Activated naive CD4-positive, alpha-beta T cell treated with anti-CD3 and anti-CD28 coated beads, Interleukin-2, amount 50 U/mL, for 72 hours (primary cell): ENCODE results near the gene STMN1. TPM values are rescaled to one million over a fixed set of nuclear protein-coding genes. Genes with fewer than 3 reads are reported as not detected.

Source experiments
- ATAC-seq, 2 donors: fragments of 150-1000 bp; cut with Tn5 transposase; 2 replicates each; pipeline ENCODE4 v1.10.0; 2021; ENCODE audit warnings: mild to moderate bottlenecking in 2 of 2, moderate library complexity in 2 of 2
- DNase-seq, 2 donors: peaks; one replicate each; pipeline ENCODE4 v3.0.0; 2021 to 2022; ENCODE audit warnings: low spot score in 2 of 2
- H3K27ac Mint-ChIP-seq, 2 donors: one replicate each; pipeline ENCODE4 v1.8.0; 2022; ENCODE audit warnings: mild to moderate bottlenecking in 2 of 2, mixed read lengths in 2 of 2
- H3K36me3 Mint-ChIP-seq, 2 donors: one replicate each; pipeline ENCODE4 v1.8.0; 2022; ENCODE audit warnings: mixed read lengths in 2 of 2
- H3K9me3 Mint-ChIP-seq, 2 donors: one replicate each; pipeline ENCODE4 v1.8.0; 2022; ENCODE audit warnings: mixed read lengths in 2 of 2
- total RNA-seq, 2 donors: library from RNA; stranded (reverse); gene quantifications; one replicate each; pipeline ENCODE4 v1.2.3, GENCODE V29; 2022

Gene STMN1
- total RNA-seq, 2 donors from 2014 or later: 495 to 786 TPM

- no peaks in the 10 kb centered on the region for H3K9me3 Mint-ChIP-seq
- DNase-seq (no peak), ATAC-seq (no peak)
- H3K36me3 Mint-ChIP-seq: no peaks in the 10 kb centered on the region
- no peak overlapping the region for H3K27ac Mint-ChIP-seq
These were observed 25.7 kb downstream of the STMN1 start for GRCh38 chr1:25880518-25880917.

- peak overlapping the region in 1 of 2 donors; percentile 52 for H3K27ac Mint-ChIP-seq
- H3K9me3 Mint-ChIP-seq: no peaks in the 10 kb centered on the region
- ATAC-seq: no peak
- H3K36me3 Mint-ChIP-seq: no peaks in the 10 kb centered on the region
- DNase-seq: no peak
These were observed 26.5 kb downstream of the STMN1 start for GRCh38 chr1:25879675-25880074.

- DNase-seq (no peak), ATAC-seq (no peak)
- Mint-ChIP-seq H3K36me3 (no peaks in the 10 kb centered on the region), H3K9me3 (no peaks in the 10 kb centered on the region), H3K27ac (no peak overlapping the region)
These were observed 27.5 kb downstream of the STMN1 start for GRCh38 chr1:25878690-25879089.

- H3K9me3 Mint-ChIP-seq: no peaks in the 10 kb centered on the region
- DNase-seq (no peak), ATAC-seq (no peak)
- H3K27ac Mint-ChIP-seq: no peak overlapping the region
- H3K36me3 Mint-ChIP-seq: no peaks in the 10 kb centered on the region
These were observed 29.1 kb downstream of the STMN1 start for GRCh38 chr1:25877155-25877554.

- H3K9me3 Mint-ChIP-seq: no peaks in the 10 kb centered on the region
These were observed 29.5 kb downstream of the STMN1 start for GRCh38 chr1:25876693-25877077.

GRCh38 chr1:25875856-25876692, 30.1 kb downstream of the STMN1 start:
- Mint-ChIP-seq H3K9me3 (no peaks in the 10 kb centered on the region), H3K36me3 (no peaks in the 10 kb centered on the region), H3K27ac (peak overlapping the region in 1 of 2 donors; percentile 68)
- peak in 1 of 2 donors; percentile 34 for ATAC-seq
- no peak for DNase-seq

More at GRCh38 chr1:25876693-25877077, 29.5 kb downstream of the STMN1 start:
- Mint-ChIP-seq H3K27ac (no peak overlapping the region), H3K36me3 (no peaks in the 10 kb centered on the region)
- DNase-seq (no peak), ATAC-seq (no peak)

- peak; percentile 73 to 77 for DNase-seq
- Mint-ChIP-seq H3K9me3 (no peaks in the 10 kb centered on the region), H3K27ac (peak within 1 kb of the TSS; percentile 83 to 88), H3K36me3 (no peaks in the 10 kb centered on the region)
- ATAC-seq: peak; percentile 87 to 90
These were observed 30.9 kb downstream of the STMN1 start, which contains the start of gene PAQR7 for GRCh38 chr1:25875154-25875855. TSS of gene PAQR7 (minus strand) at chr1:25875708. CDS start at chr1:25863839, 11,869 bp downstream.

GRCh38 chr1:25874635-25875153, 31.5 kb downstream of the STMN1 start:
- DNase-seq (no peak), ATAC-seq (peak; percentile 2 to 9)
- Mint-ChIP-seq H3K9me3 (no peaks in the 10 kb centered on the region), H3K36me3 (no peaks in the 10 kb centered on the region), H3K27ac (peak overlapping the region; percentile 83 to 88)

GRCh38 chr1:25874209-25874608, 32.0 kb downstream of the STMN1 start:
- Mint-ChIP-seq H3K36me3 (no peaks in the 10 kb centered on the region), H3K9me3 (no peaks in the 10 kb centered on the region), H3K27ac (no peak overlapping the region)
- no peak for ATAC-seq
- no peak for DNase-seq

- no peak for ATAC-seq
- H3K27ac Mint-ChIP-seq: no peak overlapping the region
These were observed 33.1 kb downstream of the STMN1 start for GRCh38 chr1:25873120-25873519.

GRCh38 chr1:25872713-25873112, 33.5 kb downstream of the STMN1 start:
- Mint-ChIP-seq H3K9me3 (no peaks in the 10 kb centered on the region), H3K36me3 (no peaks in the 10 kb centered on the region), H3K27ac (no peak overlapping the region)
- ATAC-seq (no peak), DNase-seq (no peak)

More at GRCh38 chr1:25873120-25873519, 33.1 kb downstream of the STMN1 start:
- no peaks in the 10 kb centered on the region for H3K36me3 Mint-ChIP-seq
- DNase-seq: no peak
- no peaks in the 10 kb centered on the region for H3K9me3 Mint-ChIP-seq

- DNase-seq (peak in 1 of 2 donors; percentile 33), ATAC-seq (no peak)
- Mint-ChIP-seq H3K36me3 (no peaks in the 10 kb centered on the region), H3K9me3 (no peaks in the 10 kb centered on the region), H3K27ac (no peak overlapping the region)
These were observed 34.3 kb downstream of the STMN1 start for GRCh38 chr1:25871704-25872494.

- DNase-seq: peak in 1 of 2 donors; percentile 20
- no peak for ATAC-seq
- Mint-ChIP-seq H3K36me3 (no peaks in the 10 kb centered on the region), H3K27ac (no peak overlapping the region), H3K9me3 (no peaks in the 10 kb centered on the region)
These were observed 35.0 kb downstream of the STMN1 start for GRCh38 chr1:25871086-25871703.

- Mint-ChIP-seq H3K9me3 (no peaks in the 10 kb centered on the region), H3K36me3 (no peaks in the 10 kb centered on the region), H3K27ac (no peak overlapping the region)
- DNase-seq (no peak), ATAC-seq (no peak)
These were observed 35.6 kb downstream of the STMN1 start for GRCh38 chr1:25870614-25871013.

- ATAC-seq: no peak
- H3K36me3 Mint-ChIP-seq: no peaks in the 10 kb centered on the region
These were observed 36.2 kb downstream of the STMN1 start for GRCh38 chr1:25869909-25870606.

More at GRCh38 chr1:25869909-25870606, 36.2 kb downstream of the STMN1 start:
- no peak for DNase-seq
- H3K27ac Mint-ChIP-seq: no peak overlapping the region
- H3K9me3 Mint-ChIP-seq: no peaks in the 10 kb centered on the region
